Keratinocyte (primary cell): ENCODE measurements around the gene SHCBP1L. TPM values are rescaled to one million over a fixed set of nuclear protein-coding genes. Genes with fewer than 3 reads are reported as not detected.

Source experiments
- DNase-seq: peaks from one replicate; pipeline ENCODE4 v3.0.0-alpha.2; 2011; ENCODE audit warnings: low read depth, missing footprints, low spot score
- FAIRE-seq: peaks from 2 replicates; lab custom pipeline; 2011; peaks lifted over from hg19 to GRCh38; lab: Jason Lieb, UNC
- H2AFZ ChIP-seq: 2 replicates; pipeline ENCODE4 v1.6.0; 2012; ENCODE audit warnings: low read length, control low read depth, inconsistent platforms; ENCODE audit not compliant: control insufficient read depth
- H3K27ac ChIP-seq: 2 replicates; pipeline ENCODE4 v1.5.1; 2011; ENCODE audit warnings: low read length; ENCODE audit not compliant: control insufficient read depth, insufficient read depth
- H3K27me3 ChIP-seq: 3 replicates; pipeline ENCODE4 v1.6.0; 2011; ENCODE audit warnings: low read length; ENCODE audit not compliant: control insufficient read depth, insufficient read depth; ENCODE audit errors: extremely low read depth
- H3K36me3 ChIP-seq, 2 experiments: 2 replicates in 1 of 2; 3 replicates in 1 of 2; pipeline ENCODE4 v1.5.1; 2011; ENCODE audit warnings: low read length in 2 of 2, mild to moderate bottlenecking in 1 of 2; ENCODE audit not compliant: control insufficient read depth in 2 of 2, insufficient read depth in 2 of 2; ENCODE audit errors: extremely low read depth in 1 of 2
- H3K4me1 ChIP-seq: 3 replicates; pipeline ENCODE4 v1.5.1; 2011; ENCODE audit warnings: low read length; ENCODE audit not compliant: control insufficient read depth, insufficient read depth; ENCODE audit errors: extremely low read depth
- H3K4me2 ChIP-seq: 3 replicates; pipeline ENCODE4 v1.6.0; 2011; ENCODE audit warnings: low read depth, low read length; ENCODE audit not compliant: control insufficient read depth, insufficient read depth; ENCODE audit errors: extremely low read depth
- H3K4me3 ChIP-seq, 3 experiments: fragments of 200-600 bp in 1 of 3; sonication (generic) in 1 of 3; 2 replicates in 2 of 3; 3 replicates in 1 of 3; pipeline ENCODE4 v1.5.1; 2011 to 2016; ENCODE audit warnings: low read length in 3 of 3, mild to moderate bottlenecking in 3 of 3, control low read depth in 2 of 3, inconsistent platforms in 1 of 3, low read depth in 1 of 3, mixed read lengths in 1 of 3, mixed run types in 1 of 3, moderate library complexity in 1 of 3; ENCODE audit not compliant: control insufficient read depth in 2 of 3, insufficient read depth in 2 of 3; ENCODE audit errors: extremely low read depth in 1 of 3
- H3K79me2 ChIP-seq: 2 replicates; pipeline ENCODE4 v1.6.0; 2012; ENCODE audit warnings: low read length; ENCODE audit not compliant: control insufficient read depth, insufficient read depth
- H3K9ac ChIP-seq: 3 replicates; pipeline ENCODE4 v1.6.0; 2011; ENCODE audit warnings: low read length; ENCODE audit not compliant: control insufficient read depth, insufficient read depth; ENCODE audit errors: extremely low read depth
- H3K9me1 ChIP-seq: 3 replicates; pipeline ENCODE4 v1.6.0; 2011; ENCODE audit warnings: low read length; ENCODE audit not compliant: control insufficient read depth, insufficient read depth; ENCODE audit errors: extremely low read depth
- H3K9me3 ChIP-seq: 2 replicates; pipeline ENCODE4 v1.5.1; 2012; ENCODE audit warnings: low read depth, low read length; ENCODE audit not compliant: control insufficient read depth
- H4K20me1 ChIP-seq: 3 replicates; pipeline ENCODE4 v1.6.0; 2011; ENCODE audit warnings: low read length; ENCODE audit not compliant: control insufficient read depth, insufficient read depth; ENCODE audit errors: extremely low read depth
- EZH2 ChIP-seq: IDR thresholded peaks from one replicate; pipeline ENCODE4 v1.6.1; 2012; ENCODE audit warnings: inconsistent platforms, mild to moderate bottlenecking, low read length, moderate library complexity
- dilution Hi-C: fragments of 300-500 bp; cut with MboI; formaldehyde crosslinking; loops from one replicate; pipeline ENCODE4 v1.7.0; 2020; ENCODE audit warnings: low sequenced_read_pairs; ENCODE audit not compliant: extremely low pct_ligation_motif_present
- polyA plus RNA-seq, 5 experiments: library from polyadenylated mRNA; depleted of rRNA in 3 of 5; stranded (reverse) in 3 of 5; stranded (forward) in 1 of 5; unstranded in 1 of 5; fragments of >200 nt; gene quantifications; 1 replicate in 1 of 5; 2 replicates in 3 of 5; 3 replicates in 1 of 5; pipeline versions ENCODE4 v1.2.1 to v1.2.3, GENCODE V29; 2011 to 2012; ENCODE audit warnings: missing spikeins in 2 of 5, low read depth in 1 of 5, low replicate concordance in 1 of 5
- TF ChIP-seq, protein P1 (sequence below), 3 experiments: IDR thresholded peaks in 1 of 3; conservative IDR thresholded peaks in 1 of 3; optimal IDR thresholded peaks in 1 of 3; 2 replicates in 2 of 3; 3 replicates in 1 of 3; pipeline versions ENCODE3 to v1.5.1; 2011; ENCODE audit warnings: low read length in 3 of 3, mild to moderate bottlenecking in 3 of 3, moderate library complexity in 2 of 3, control low read depth in 1 of 3, inconsistent platforms in 1 of 3; ENCODE audit not compliant: insufficient read depth in 2 of 3; ENCODE audit errors: extremely low read depth in 1 of 3

The SHCBP1L gene
- polyA plus RNA-seq, 1 donor (not counting 4 experiments of a cell fraction or from before 2014, with no cell fraction given): not detected

DNA sequence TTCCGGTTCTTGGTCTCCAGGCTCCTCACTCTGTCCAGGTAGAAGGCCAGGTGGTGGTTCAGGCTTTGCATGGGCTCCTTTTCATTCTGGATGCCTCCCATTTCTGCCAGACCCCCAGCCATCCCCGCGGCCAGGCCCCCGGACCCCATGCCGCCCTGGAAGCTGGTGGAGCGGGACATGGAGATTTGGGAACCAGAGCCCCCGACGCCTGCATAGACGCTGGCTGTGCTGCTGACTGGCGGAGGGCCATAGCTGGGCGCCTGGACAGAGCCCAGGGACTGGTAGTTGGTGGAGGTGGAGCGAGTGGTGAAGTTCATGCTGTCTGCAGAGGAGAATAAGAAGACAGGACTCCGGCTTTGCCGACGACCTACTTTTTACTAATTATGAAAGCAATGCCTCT is 7.1 kb upstream of the SHCBP1L start:
- no peaks in the 10 kb centered on the region for H3K9me3 ChIP-seq
- dilution Hi-C loops: no loop called here
- FAIRE-seq: no peak
- H3K36me3 ChIP-seq: no peaks in the 10 kb centered on the region
- H3K4me3 ChIP-seq: no peak overlapping the region
- H3K9ac ChIP-seq: no peak overlapping the region
- H3K79me2 ChIP-seq: no peaks in the 10 kb centered on the region
- H3K4me1 ChIP-seq: peaks cover 8% of the 10 kb centered on the region
- no peaks in the 10 kb centered on the region for H3K9me1 ChIP-seq
- TF ChIP-seq, protein P1, sequence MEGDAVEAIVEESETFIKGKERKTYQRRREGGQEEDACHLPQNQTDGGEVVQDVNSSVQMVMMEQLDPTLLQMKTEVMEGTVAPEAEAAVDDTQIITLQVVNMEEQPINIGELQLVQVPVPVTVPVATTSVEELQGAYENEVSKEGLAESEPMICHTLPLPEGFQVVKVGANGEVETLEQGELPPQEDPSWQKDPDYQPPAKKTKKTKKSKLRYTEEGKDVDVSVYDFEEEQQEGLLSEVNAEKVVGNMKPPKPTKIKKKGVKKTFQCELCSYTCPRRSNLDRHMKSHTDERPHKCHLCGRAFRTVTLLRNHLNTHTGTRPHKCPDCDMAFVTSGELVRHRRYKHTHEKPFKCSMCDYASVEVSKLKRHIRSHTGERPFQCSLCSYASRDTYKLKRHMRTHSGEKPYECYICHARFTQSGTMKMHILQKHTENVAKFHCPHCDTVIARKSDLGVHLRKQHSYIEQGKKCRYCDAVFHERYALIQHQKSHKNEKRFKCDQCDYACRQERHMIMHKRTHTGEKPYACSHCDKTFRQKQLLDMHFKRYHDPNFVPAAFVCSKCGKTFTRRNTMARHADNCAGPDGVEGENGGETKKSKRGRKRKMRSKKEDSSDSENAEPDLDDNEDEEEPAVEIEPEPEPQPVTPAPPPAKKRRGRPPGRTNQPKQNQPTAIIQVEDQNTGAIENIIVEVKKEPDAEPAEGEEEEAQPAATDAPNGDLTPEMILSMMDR (optimal IDR thresholded peaks at IDR 0.05 in 1 of 3, IDR thresholded peaks at IDR 0.05 in 1 of 3, conservative IDR thresholded peaks at IDR 0.05 in 1 of 3; ENCODE audit: extremely low read depth in 1 of 3, insufficient read depth in 2 of 3, low read length in 3 of 3): no peak
- TF ChIP-seq EZH2: no peak
- H4K20me1 ChIP-seq: no peaks in the 10 kb centered on the region
- no peak overlapping the region for H3K4me2 ChIP-seq
- no peaks in the 10 kb centered on the region for H3K27me3 ChIP-seq
- no peak overlapping the region for H2AFZ ChIP-seq
- H3K27ac ChIP-seq: no peak overlapping the region
- no peak for DNase-seq

DNA sequence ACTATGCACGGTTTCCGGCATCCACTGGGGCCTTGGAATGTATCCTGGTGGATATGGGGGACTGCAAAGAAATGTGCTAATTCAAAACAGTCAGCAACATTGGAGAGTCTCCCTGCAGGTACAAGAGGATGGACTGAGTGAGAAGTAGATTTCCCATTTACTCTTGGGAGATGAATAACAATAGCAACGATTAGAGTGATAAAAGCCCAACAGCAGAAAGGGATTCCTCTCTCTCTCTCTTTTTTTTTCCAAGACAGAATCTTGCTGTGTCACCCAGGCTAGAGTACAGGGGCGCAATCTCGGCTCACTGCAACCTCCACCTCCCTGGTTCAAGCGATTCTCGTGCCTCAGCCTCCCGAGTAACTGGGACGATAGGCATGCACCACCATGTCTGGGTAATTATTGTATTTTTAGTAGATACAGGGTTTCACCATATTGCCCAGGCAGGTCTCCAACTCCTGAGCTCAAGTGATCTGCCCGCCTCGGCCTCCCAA is 5.0 kb upstream of the SHCBP1L start:
- no peak for DNase-seq
- FAIRE-seq: no peak
- H3K9me1 ChIP-seq: no peaks in the 10 kb centered on the region
- dilution Hi-C loops: no loop called here
- H3K27me3 ChIP-seq: no peaks in the 10 kb centered on the region
- H3K4me1 ChIP-seq: peaks cover 2% of the 10 kb centered on the region
- H3K79me2 ChIP-seq: no peaks in the 10 kb centered on the region
- no peak overlapping the region for H3K4me3 ChIP-seq
- TF ChIP-seq EZH2: no peak
- H3K9me3 ChIP-seq: no peaks in the 10 kb centered on the region
- H3K36me3 ChIP-seq: no peaks in the 10 kb centered on the region
- H2AFZ ChIP-seq: no peak overlapping the region
- no peak overlapping the region for H3K4me2 ChIP-seq
- H3K9ac ChIP-seq: no peak overlapping the region
- no peak overlapping the region for H3K27ac ChIP-seq
- H4K20me1 ChIP-seq: no peaks in the 10 kb centered on the region
